Mononuclear cell (primary cell): ENCODE data around the gene CYP3A7. TPM values are rescaled to one million over a fixed set of nuclear protein-coding genes. Genes with fewer than 3 reads are reported as not detected.
"Not testable (repeated sequence)": the region's sequence is repeated elsewhere in the genome, so short reads cannot be mapped to it uniquely, and the experiment has no call there.

ENCODE experiments used
- H3K27me3 ChIP-seq: 2 replicates; pipeline ENCODE4 v1.6.0; 2011; ENCODE audit warnings: low read length, control low read depth; ENCODE audit not compliant: insufficient read depth
- H3K4me1 ChIP-seq: 2 replicates; pipeline ENCODE4 v1.5.1; 2011; ENCODE audit warnings: mild to moderate bottlenecking, low read length, control low read depth; ENCODE audit not compliant: insufficient read depth
- H3K4me3 ChIP-seq: 2 replicates; pipeline ENCODE4 v1.5.1; 2011; ENCODE audit warnings: mild to moderate bottlenecking, low read length, moderate library complexity
- H3K9me3 ChIP-seq: 2 replicates; pipeline ENCODE4 v1.5.1; 2011; ENCODE audit warnings: low read depth, mild to moderate bottlenecking, control low read depth, low read length
- total RNA-seq: library from RNA; depleted of rRNA; stranded (reverse); fragments of >200 nt; gene quantifications from one replicate; pipeline ENCODE4 v1.2.3, GENCODE V29; 2012

The CYP3A7 gene
- total RNA-seq: not detected

DNA sequence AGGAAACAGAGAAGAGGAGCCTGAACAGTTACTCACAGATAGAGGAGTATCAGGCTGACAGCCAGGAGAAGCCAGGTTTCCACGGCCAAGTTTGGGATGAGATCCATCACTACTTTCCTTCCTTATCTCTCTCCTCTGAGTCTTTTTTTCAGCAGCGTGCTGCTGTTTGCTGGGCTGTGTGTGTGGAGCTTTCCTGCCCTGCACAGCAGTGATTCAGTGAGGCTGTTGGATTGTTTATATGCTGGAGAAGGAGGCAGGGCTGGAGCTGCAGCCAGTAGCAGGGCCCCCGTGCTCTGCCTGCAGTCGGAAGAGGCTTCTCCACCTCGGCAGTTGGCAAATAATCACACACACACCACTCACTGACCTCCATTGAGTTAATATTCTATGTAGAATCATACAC, at the start of gene CYP3A7:
Gene CYP3A7 (minus strand): TSS at position 210 of the 400 bp plus-strand sequence. CDS start 103 bp downstream, at position 107.
- Histone ChIP-seq H3K4me1 (peaks cover 3% of the 10 kb centered on the region), H3K4me3 (no peak within 1 kb of the TSS), H3K9me3 (no peaks in the 10 kb centered on the region), H3K27me3 (no peaks in the 10 kb centered on the region)

DNA sequence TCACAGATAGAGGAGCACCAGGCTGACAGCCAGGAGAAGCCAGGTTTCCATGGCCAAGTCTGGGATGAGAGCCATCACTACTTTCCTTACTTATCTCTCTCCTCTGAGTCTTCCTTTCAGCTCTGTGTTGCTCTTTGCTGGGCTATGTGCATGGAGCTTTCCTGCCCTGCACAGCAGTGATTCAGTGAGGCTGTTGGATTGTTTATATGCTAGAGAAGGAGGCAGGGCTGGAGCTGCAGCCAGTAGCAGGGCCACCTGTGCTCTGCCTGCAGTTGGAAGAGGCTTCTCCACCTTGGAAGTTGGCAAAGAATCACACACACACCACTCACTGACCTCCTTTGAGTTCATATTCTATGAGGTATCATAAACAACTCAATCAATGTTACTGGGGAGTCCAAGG, 49.0 kb upstream of the CYP3A7 start, which contains the start of gene CYP3A4:
Gene CYP3A4 (minus strand): TSS at position 178 of the 400 bp plus-strand sequence. CDS start 103 bp downstream, at position 75.
- no peaks in the 10 kb centered on the region for H3K27me3 ChIP-seq
- H3K9me3 ChIP-seq: no peaks in the 10 kb centered on the region
- no peaks in the 10 kb centered on the region for H3K4me1 ChIP-seq
- no peak within 1 kb of the TSS for H3K4me3 ChIP-seq

DNA sequence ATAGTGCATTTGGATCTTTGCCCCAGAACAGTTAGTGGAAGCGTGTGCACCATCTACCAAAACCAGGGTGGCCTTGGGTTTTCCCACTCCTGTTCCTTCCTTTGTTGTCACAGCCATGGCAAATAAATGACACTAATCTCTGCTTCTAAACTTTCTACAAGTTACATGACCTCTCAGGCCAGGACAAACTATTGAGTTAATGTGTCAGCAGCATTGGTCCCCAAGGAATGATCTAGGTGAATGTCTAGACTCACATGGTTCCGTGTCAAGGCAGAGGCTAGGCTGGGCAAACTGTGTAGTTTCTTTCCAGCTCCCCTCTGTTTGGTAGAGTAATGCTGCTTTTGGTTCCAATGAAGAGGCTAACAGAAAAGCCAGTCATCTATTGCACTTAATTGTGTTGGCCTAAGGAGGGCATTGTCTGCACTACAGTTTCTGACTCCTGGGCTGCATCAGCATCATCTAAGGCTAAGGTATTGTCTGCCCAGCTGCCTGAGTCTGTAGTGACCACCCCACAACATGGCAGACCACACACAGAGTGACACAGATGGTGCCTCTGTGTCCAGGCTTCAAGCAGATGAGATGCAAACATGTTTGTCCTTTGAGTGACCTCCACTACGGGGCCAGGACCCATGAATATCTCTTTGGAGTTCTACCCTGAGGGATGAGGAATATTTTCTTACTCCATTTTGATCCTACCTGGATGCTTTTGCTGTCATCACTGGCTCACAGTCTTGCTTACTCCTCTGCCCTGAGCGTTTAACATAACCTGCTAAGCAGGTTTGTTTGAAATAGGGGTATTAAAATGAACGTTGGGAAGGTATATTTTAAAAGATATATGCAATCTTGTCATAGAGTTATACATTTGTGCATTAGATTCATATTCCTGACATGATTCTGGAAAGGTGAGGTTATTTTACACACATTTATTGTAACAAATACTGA, 47.3 kb upstream of the CYP3A7 start:
- H3K27me3 ChIP-seq: peaks cover 2% of the 10 kb centered on the region
- no peaks in the 10 kb centered on the region for H3K4me1 ChIP-seq
- no peaks in the 10 kb centered on the region for H3K9me3 ChIP-seq
- no peak overlapping the region for H3K4me3 ChIP-seq

DNA sequence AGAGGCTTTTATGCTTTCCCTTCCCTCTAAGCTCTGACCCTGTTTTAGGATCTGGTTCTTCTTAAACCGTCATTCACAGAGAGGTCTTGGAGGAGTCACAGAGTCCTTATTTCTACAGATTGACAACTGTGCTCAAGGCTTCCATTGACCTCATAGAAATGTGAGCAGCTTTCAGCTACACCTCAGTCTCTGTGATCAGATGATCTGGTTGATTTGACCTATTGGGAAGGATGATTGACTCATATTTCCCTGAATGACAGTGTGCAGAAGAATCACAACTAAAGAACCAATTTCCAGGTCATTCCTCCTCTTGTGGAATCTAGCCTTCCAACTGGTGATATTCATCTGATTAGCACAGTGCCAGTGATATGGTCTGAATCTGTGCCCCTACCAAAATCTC, 45.6 kb upstream of the CYP3A7 start:
- Histone ChIP-seq H3K4me3 (no peak overlapping the region), H3K27me3 (peaks cover 4% of the 10 kb centered on the region), H3K4me1 (no peaks in the 10 kb centered on the region), H3K9me3 (no peaks in the 10 kb centered on the region)

DNA sequence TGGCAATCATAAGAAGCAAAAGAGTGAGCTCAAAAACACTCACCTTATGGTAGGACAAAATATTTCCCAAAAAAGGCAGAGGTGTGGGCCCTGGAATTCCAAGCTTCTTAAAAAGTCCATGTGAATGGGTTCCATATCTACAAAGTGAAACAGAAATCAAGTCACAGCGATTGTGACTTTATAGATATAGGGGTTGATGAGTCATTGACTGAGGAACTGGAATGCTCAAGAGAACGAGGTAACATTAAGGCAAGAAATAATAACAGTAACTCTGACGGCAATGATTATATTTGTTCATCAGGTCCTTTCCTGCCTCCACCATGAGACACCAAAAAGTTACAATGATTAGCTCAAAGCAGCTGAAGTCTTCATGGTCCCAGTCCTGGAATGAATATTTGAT, 45.0 kb upstream of the CYP3A7 start:
- Histone ChIP-seq H3K9me3 (no peaks in the 10 kb centered on the region), H3K4me1 (no peaks in the 10 kb centered on the region), H3K27me3 (peaks cover 4% of the 10 kb centered on the region), H3K4me3 (no peak overlapping the region)

DNA sequence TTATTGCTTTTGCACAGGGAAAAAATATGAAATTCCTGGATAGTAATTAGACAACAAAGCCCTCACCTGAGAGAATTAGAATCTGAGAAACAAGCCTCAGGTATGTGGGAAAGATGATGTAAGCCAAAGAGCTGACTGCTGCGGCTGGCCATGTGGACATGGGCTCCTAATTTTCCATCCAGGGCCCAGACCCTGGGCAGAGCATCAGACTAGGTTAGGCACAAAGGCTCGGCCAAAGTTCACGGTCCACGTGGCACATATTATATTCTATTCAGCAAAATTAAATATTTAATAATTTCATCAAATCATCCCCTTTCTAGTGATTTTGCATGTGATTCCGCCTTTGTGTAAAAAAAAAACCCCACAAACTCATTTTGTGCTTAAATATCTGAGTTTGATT, 43.9 kb upstream of the CYP3A7 start:
- Histone ChIP-seq H3K27me3 (peaks cover 4% of the 10 kb centered on the region), H3K4me3 (no peak overlapping the region), H3K9me3 (no peaks in the 10 kb centered on the region), H3K4me1 (no peaks in the 10 kb centered on the region)

DNA sequence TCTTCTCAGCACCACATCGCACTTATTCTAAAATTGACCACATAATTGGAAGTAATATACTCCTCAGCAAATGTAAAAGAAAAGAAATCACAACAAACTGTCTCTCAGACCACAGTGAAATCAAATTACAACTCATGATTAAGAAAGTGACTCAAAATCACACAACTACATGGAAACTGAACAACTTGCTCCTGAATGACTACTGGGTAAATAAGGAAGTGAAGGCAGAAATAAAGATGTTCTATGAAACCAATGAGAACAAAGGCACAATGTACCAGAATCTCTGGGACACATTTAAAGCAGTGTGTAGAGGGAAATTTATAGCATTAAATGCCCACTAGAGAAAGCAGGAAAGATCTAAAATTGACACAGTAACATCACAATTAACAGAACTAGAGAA, 38.4 kb upstream of the CYP3A7 start:
- not testable (repeated sequence) for H3K4me1 ChIP-seq, H3K9me3 ChIP-seq, H3K4me3 ChIP-seq
- H3K27me3 ChIP-seq: peaks cover 31% of the 10 kb centered on the region

DNA sequence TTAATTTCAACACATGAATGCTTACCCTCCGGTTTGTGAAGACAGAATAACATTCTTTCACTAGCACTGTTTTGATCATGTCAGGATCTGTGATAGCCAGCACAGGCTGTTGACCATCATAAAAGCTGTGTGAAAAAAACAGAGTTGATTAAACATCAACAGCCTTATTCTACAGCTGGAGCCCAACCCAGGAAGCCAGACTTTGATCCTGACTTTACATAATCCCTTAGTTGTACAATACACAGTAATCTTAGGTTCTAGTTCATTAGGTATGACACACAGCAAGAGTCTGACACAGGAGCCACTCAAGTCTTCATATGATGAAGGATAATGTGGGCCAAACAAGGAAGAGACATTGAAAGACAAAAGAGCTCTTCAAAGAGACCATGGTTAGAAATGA, 37.6 kb upstream of the CYP3A7 start:
- H3K27me3 ChIP-seq: peaks cover 31% of the 10 kb centered on the region
- H3K9me3 ChIP-seq: peaks cover 7% of the 10 kb centered on the region
- H3K4me1 ChIP-seq: no peaks in the 10 kb centered on the region
- no peak overlapping the region for H3K4me3 ChIP-seq

DNA sequence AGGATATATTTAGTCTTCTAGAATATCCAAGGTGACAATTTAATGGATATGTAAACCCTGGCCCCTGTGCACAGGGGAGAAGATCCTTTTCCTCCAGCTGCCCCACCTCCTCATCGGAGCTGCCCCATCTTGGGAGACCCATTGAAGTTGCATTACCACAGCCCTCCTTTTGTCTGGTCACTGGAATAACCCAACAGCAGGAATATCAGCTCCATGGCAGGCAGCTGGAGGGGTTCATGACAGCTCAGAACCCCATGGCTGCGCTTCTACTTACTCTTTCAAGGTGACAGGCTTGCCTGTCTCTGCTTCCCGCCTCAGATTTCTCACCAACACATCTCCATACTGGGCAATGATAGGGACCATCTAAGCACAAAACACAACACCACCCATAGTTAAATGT, 34.5 kb upstream of the CYP3A7 start:
- peaks cover 27% of the 10 kb centered on the region for H3K27me3 ChIP-seq
- not testable (repeated sequence) for H3K4me1 ChIP-seq, H3K4me3 ChIP-seq, H3K9me3 ChIP-seq

DNA sequence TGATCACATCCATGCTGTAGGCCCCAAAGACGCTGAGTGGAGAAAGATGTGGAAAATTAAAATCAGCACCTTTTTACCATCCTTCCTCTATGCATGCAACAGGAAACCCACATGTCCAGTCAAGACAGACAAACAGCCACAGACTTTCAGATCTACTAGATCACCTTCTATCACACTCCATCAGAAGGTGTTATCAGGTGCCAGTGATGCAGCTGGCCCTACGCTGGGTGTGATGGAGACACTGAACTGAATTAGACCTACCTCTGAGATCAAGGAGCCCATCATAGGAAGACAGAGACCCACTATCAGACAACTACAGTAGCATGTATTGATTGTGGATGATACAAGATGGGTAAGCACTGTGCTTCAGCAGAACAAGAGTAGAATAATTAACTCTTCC, 33.5 kb upstream of the CYP3A7 start:
- H3K27me3 ChIP-seq: peaks cover 27% of the 10 kb centered on the region
- H3K9me3 ChIP-seq: peaks cover 7% of the 10 kb centered on the region
- no peak overlapping the region for H3K4me3 ChIP-seq
- H3K4me1 ChIP-seq: no peaks in the 10 kb centered on the region

DNA sequence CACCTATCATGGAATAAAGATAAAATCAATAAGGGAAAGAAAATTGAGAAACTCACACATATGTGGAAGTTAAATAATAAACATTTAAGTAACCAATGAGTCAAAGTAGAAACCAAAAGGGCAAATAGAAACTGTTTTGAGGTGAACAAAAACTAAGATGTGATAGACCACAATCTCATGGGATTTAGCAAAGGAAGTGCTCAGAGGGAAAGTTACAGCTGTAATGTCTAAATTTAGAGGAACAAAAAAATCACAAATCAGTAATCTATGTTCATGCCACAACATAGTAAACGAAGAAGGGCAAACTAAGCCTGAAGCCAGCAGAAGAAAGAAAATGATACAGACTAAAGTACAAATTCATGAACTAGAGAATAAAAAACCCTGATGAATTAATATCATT, 32.7 kb upstream of the CYP3A7 start:
- Histone ChIP-seq H3K9me3 (peaks cover 7% of the 10 kb centered on the region), H3K27me3 (peaks cover 28% of the 10 kb centered on the region)

DNA sequence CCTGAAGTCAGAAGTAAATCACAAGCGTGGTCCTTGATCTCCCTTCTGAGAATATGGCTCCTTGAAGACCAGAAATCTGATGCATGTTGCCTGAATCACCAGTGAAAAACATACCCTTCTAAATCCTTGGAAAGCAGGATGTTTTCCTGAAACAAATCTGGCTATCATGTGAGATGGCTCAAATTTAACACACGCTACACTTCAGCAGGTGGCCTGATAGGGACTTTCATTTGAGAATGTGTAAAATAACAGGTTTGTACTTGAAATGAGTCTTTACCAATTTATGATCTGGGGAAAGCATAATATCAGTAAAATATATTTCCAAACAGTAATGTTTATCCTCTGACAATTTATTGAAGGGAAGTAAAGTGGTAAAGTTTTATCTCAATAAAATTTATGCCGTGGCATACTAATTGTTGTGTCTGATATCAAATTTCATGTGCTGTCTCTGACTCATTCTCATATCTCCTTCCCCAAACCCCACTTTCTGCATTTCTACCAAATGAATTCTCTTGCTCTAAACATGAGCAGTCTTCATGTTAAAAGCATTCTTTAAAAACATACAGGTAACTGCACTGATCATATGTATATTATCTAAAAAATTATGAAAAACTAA, 31.6 kb upstream of the CYP3A7 start:
- peaks cover 6% of the 10 kb centered on the region for H3K9me3 ChIP-seq
- H3K4me3 ChIP-seq: no peak overlapping the region
- peaks cover 23% of the 10 kb centered on the region for H3K27me3 ChIP-seq
- H3K4me1 ChIP-seq: no peaks in the 10 kb centered on the region

More for the DNA sequence above, 32.7 kb upstream of the CYP3A7 start:
- Histone ChIP-seq H3K4me1 (no peaks in the 10 kb centered on the region), H3K4me3 (no peak overlapping the region)

DNA sequence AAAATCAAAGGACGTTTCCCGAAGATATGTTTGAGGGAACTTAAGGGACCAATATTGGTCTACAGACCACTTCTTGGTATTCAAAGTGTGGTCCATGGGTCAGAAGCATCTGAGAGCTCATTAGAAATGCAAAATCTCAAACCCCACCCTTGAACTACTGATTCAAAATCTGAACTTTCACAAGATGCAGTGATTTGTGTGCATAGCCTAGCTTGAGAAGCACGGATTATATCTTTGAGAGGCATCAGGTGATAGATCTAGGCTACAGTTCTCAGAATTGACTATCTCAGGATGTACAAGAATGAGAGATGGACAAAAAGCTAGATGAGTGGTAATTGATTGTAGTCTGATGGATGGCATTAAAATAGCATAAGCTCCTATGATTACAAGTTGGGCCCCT, 29.5 kb upstream of the CYP3A7 start:
- Histone ChIP-seq H3K9me3 (no peaks in the 10 kb centered on the region), H3K4me3 (no peak overlapping the region), H3K4me1 (no peaks in the 10 kb centered on the region), H3K27me3 (peaks cover 7% of the 10 kb centered on the region)

DNA sequence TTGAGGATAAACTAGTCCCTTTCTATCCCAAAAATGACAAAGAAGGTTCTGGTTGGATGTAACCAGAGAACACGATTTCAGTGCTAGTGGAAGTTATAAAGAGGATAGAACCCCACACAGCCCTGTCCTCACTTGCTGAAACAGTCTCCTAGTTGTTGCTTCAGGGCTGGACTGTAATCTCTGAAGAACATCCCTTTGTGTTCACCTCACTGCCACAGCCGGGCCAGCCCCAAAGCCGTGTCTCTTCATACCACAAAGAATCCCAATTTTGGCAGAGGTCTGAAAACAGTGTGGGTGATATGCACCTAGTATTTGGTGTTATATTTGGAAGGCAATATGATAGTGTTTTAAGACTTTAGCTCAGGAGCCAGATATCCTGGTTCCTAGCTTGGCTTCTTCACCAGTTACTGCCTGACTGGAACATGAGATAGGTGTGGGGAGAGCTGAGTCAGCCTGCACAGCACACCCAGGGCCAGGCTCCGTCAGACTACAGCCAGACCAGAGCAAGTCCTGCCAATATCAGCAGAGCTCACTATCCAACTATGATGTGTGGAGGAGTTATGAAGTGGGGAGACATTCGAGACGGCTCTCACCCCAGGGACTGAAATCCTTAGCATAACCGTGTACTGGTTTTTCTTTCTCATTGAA, 27.8 kb upstream of the CYP3A7 start:
- H3K4me3 ChIP-seq: no peak overlapping the region
- peaks cover 7% of the 10 kb centered on the region for H3K27me3 ChIP-seq
- H3K9me3 ChIP-seq: no peaks in the 10 kb centered on the region
- H3K4me1 ChIP-seq: no peaks in the 10 kb centered on the region

DNA sequence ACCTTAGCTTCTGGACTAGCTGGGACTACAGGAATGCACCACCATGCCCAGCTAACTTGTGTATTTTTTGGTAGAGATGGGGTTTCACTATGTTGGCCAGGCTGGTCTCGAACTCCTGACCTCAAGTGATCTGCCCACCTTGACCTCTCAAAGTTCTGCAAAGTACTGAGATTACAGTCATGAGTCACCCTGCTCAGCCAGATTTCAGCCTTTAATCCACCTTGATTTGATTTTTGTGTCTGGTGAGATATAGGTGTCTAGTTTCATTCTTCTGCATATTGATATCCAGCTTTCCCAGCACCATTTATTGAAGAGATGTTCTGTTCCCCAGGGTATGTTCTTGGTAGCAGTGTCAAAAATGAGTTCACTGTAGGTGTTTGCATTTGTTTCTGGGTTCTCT, 20.1 kb upstream of the CYP3A7 start:
- no peaks in the 10 kb centered on the region for H3K4me1 ChIP-seq
- peaks cover 11% of the 10 kb centered on the region for H3K27me3 ChIP-seq
- no peaks in the 10 kb centered on the region for H3K9me3 ChIP-seq
- H3K4me3 ChIP-seq: no peak overlapping the region
